ENCODE results near the gene CELA3A. TPM values are rescaled to one million over a fixed set of nuclear protein-coding genes. Genes with fewer than 3 reads are reported as not detected.
"Not testable (repeated sequence)": the region's sequence is repeated elsewhere in the genome, so short reads cannot be mapped to it uniquely, and the experiment has no call there.

Gene CELA3A
- total and polyA plus RNA-seq, 2 of the 8 experiments (the other 6 are each of a cell fraction or from before 2014, with no cell fraction given) = not detected

DNA sequence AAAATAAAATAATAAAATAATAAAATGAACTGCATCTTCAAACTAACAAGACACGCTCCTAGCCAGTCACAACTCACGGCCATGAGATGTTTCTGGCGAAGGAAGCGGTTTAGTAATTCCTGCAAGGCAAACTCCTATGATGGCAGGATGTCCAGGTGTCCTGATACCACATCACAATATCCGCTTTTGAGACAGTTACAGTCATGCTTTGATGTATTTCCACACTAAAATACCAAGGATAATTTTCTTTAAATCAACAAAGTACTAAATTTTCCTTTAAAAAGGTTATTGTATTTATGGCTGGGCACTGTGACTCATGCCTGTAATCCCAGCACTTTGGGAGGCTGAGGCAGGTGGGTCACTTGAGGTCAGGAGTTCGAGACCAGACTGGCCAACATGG is 34.2 kb upstream of the CELA3A start:
- H3K79me2 ChIP-seq (ENCODE audit: control insufficient read depth in 1 of 2, insufficient read depth in 2 of 2, low read length in 2 of 2); H2AFZ ChIP-seq (ENCODE audit: low read length); H3K27ac ChIP-seq (ENCODE audit: low read depth, low read length); H3K23me2 ChIP-seq (ENCODE audit: low read depth, low read length); FAIRE-seq; H3K4ac ChIP-seq (replicated peaks; ENCODE audit: insufficient read length, low read depth, low read length); H3K4me3 ChIP-seq (ENCODE audit: extremely low read depth in 1 of 4, insufficient read depth in 2 of 4, low read depth in 3 of 4, low read length in 4 of 4); DNase-seq (ENCODE audit: low read depth in 1 of 2, low spot score in 2 of 2); H2BK15ac ChIP-seq (ENCODE audit: low read length); H3K36me3 ChIP-seq (ENCODE audit: control insufficient read depth in 2 of 4, insufficient read depth in 4 of 4, low read length in 3 of 4); H2BK20ac ChIP-seq (ENCODE audit: low read length); H3K4me2 ChIP-seq (ENCODE audit: insufficient read depth in 1 of 2, low read depth in 2 of 2, low read length in 2 of 2); H3K14ac ChIP-seq (ENCODE audit: insufficient read length); H2BK120ac ChIP-seq (replicated peaks; ENCODE audit: low read depth, low read length); H2BK12ac ChIP-seq (ENCODE audit: low read depth, low read length); H3K9ac ChIP-seq (replicated peaks in 1 of 4; ENCODE audit: extremely low read depth in 1 of 4, low read depth in 3 of 4, low read length in 3 of 4); H4K5ac ChIP-seq (ENCODE audit: insufficient read length, low read depth, low read length); H3K9me3 ChIP-seq (ENCODE audit: insufficient read depth in 2 of 2, low read depth in 1 of 2, low read length in 1 of 2); H4K20me1 ChIP-seq (replicated peaks in 1 of 2; ENCODE audit: control insufficient read depth in 1 of 2, insufficient read depth in 2 of 2, low read length in 2 of 2); H3K56ac ChIP-seq (replicated peaks; ENCODE audit: insufficient read length, low read depth, low read length); H3K4me1 ChIP-seq (replicated peaks in 1 of 4; ENCODE audit: control insufficient read depth in 3 of 4, insufficient read depth in 4 of 4, low read length in 3 of 4); H4K8ac ChIP-seq (ENCODE audit: extremely low read depth, insufficient read depth, low read length); H2AK5ac ChIP-seq (ENCODE audit: low read depth, low read length); H4K91ac ChIP-seq (replicated peaks; ENCODE audit: insufficient read length, low read length); POLR2A ChIA-PET (ENCODE audit: partially characterized antibody); H3K18ac ChIP-seq (ENCODE audit: extremely low read depth, low read length); H3K27me3 ChIP-seq (replicated peaks in 1 of 4; ENCODE audit: control insufficient read depth in 3 of 4, extremely low read depth in 1 of 4, insufficient read depth in 3 of 4, low read length in 3 of 4); H2BK5ac ChIP-seq (ENCODE audit: low read depth, low read length); H3K23ac ChIP-seq (ENCODE audit: insufficient read length); H3K79me1 ChIP-seq (ENCODE audit: low read depth, low read length): not testable (repeated sequence)
- WGBS, 2 experiments (ENCODE audit: extremely low coverage in 1 of 2, insufficient coverage in 1 of 2, insufficient read length in 1 of 2, insufficient replicate concordance in 2 of 2, low coverage in 1 of 2, low lambda C conversion rate in 2 of 2, missing lambda C conversion rate in 1 of 2) = 93% methylated on average over 6 of the region's 6 CpGs; no CpG with 5 or more reads in 1 of the 2 experiments
- CTCF ChIA-PET (ENCODE audit: partially characterized antibody) = interaction anchor here (0.8 to 1.3 kb wide), 4 partner anchors 26 to 177 kb away, joined by 3 to 4 read pairs (median 4); no protein-coding TSS in a partner anchor

DNA sequence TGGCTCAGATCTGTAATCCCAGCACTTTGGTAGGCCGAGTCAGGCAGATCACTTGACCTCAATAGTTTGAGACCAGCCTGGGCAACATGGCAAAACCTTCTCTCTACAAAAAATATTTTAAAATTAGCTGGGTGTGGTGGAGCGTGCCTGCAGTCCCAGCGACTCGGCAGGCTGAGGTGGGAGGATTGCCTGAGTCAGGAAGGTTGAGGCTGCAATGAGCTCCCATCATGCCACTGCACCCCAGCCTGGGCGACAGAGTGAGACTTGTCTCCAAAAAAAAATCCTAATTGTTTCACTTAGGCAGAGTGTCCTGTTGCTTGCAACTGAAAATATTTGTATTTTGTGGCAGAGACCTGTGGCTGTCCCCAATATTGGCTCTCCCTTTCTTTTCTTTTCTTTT is 32.4 kb upstream of the CELA3A start:
- H3K79me2 ChIP-seq (ENCODE audit: control insufficient read depth in 1 of 2, insufficient read depth in 2 of 2, low read length in 2 of 2); H2BK5ac ChIP-seq (ENCODE audit: low read depth, low read length); H3K27ac ChIP-seq (ENCODE audit: low read depth, low read length); DNase-seq (ENCODE audit: low read depth in 1 of 2, low spot score in 2 of 2); H2BK12ac ChIP-seq (ENCODE audit: low read depth, low read length); H4K5ac ChIP-seq (ENCODE audit: insufficient read length, low read depth, low read length); H2AK5ac ChIP-seq (ENCODE audit: low read depth, low read length); FAIRE-seq; H3K36me3 ChIP-seq (ENCODE audit: control insufficient read depth in 2 of 4, insufficient read depth in 4 of 4, low read length in 3 of 4); H3K56ac ChIP-seq (replicated peaks; ENCODE audit: insufficient read length, low read depth, low read length); H2BK120ac ChIP-seq (replicated peaks; ENCODE audit: low read depth, low read length); H3K14ac ChIP-seq (ENCODE audit: insufficient read length); H2BK15ac ChIP-seq (ENCODE audit: low read length); H3K4me1 ChIP-seq (replicated peaks in 1 of 4; ENCODE audit: control insufficient read depth in 3 of 4, insufficient read depth in 4 of 4, low read length in 3 of 4); H3K9me3 ChIP-seq (ENCODE audit: insufficient read depth in 2 of 2, low read depth in 1 of 2, low read length in 1 of 2); POLR2A ChIA-PET (ENCODE audit: partially characterized antibody); H3K23ac ChIP-seq (ENCODE audit: insufficient read length); H3K4me2 ChIP-seq (ENCODE audit: insufficient read depth in 1 of 2, low read depth in 2 of 2, low read length in 2 of 2); H3K23me2 ChIP-seq (ENCODE audit: low read depth, low read length); H2BK20ac ChIP-seq (ENCODE audit: low read length); H3K18ac ChIP-seq (ENCODE audit: extremely low read depth, low read length); H3K4ac ChIP-seq (replicated peaks; ENCODE audit: insufficient read length, low read depth, low read length); H2AFZ ChIP-seq (ENCODE audit: low read length); H4K8ac ChIP-seq (ENCODE audit: extremely low read depth, insufficient read depth, low read length); H4K91ac ChIP-seq (replicated peaks; ENCODE audit: insufficient read length, low read length); H3K79me1 ChIP-seq (ENCODE audit: low read depth, low read length); H3K9ac ChIP-seq (replicated peaks in 1 of 4; ENCODE audit: extremely low read depth in 1 of 4, low read depth in 3 of 4, low read length in 3 of 4); H3K27me3 ChIP-seq (replicated peaks in 1 of 4; ENCODE audit: control insufficient read depth in 3 of 4, extremely low read depth in 1 of 4, insufficient read depth in 3 of 4, low read length in 3 of 4); H4K20me1 ChIP-seq (replicated peaks in 1 of 2; ENCODE audit: control insufficient read depth in 1 of 2, insufficient read depth in 2 of 2, low read length in 2 of 2); H3K4me3 ChIP-seq (ENCODE audit: extremely low read depth in 1 of 4, insufficient read depth in 2 of 4, low read depth in 3 of 4, low read length in 4 of 4): not testable (repeated sequence)
- WGBS, 2 experiments (ENCODE audit: extremely low coverage in 1 of 2, insufficient coverage in 1 of 2, insufficient read length in 1 of 2, insufficient replicate concordance in 2 of 2, low coverage in 1 of 2, low lambda C conversion rate in 2 of 2, missing lambda C conversion rate in 1 of 2) = 92% methylated on average over 5 of the region's 5 CpGs; no CpG with 5 or more reads in 1 of the 2 experiments
- CTCF ChIA-PET (ENCODE audit: partially characterized antibody) = interaction anchor here (1.3 kb wide), 1 partner anchor 11 kb away, joined by 3 read pairs; no protein-coding TSS in a partner anchor
